HG03097 (cell line): ENCODE measurements around the gene ACO1.

Experiments used
- ATAC-seq: cut with Tn5 transposase; IDR thresholded peaks from one replicate; pipeline ENCODE4 v1.9.1; 2021; ENCODE audit not compliant: unreplicated experiment, low FRiP score

Gene ACO1

GRCh38 chr9:32483343-32483742 lies 98.9 kb downstream of the ACO1 start:
- no peak for ATAC-seq

- no peak for ATAC-seq
These were observed 102.6 kb downstream of the ACO1 start for GRCh38 chr9:32486839-32487562.

GRCh38 chr9:32487981-32488380 lies 103.5 kb downstream of the ACO1 start:
- no peak for ATAC-seq

- ATAC-seq = no peak
These were observed 106.2 kb downstream of the ACO1 start for GRCh38 chr9:32490601-32491000.

GRCh38 chr9:32497921-32498320 lies 113.5 kb downstream of the ACO1 start:
- ATAC-seq = no peak

- ATAC-seq = no peak
These were observed 116.3 kb downstream of the ACO1 start for GRCh38 chr9:32500768-32501167.

- ATAC-seq = no peak
These were observed 117.4 kb downstream of the ACO1 start for GRCh38 chr9:32501868-32502267.

- no peak for ATAC-seq
These were observed 118.0 kb downstream of the ACO1 start for GRCh38 chr9:32502464-32502863.

GRCh38 chr9:32503008-32503407 lies 118.6 kb downstream of the ACO1 start:
- ATAC-seq = no peak
